Ovary (tissue), 9 donors: ENCODE results near the gene TBC1D8. TPM values are rescaled to one million over a fixed set of nuclear protein-coding genes. Genes with fewer than 3 reads are reported as not detected.
A peak's percentile ranks its signal among the peaks of the same experiment; 100 is the strongest.

ENCODE experiments used
- DNase-seq, 5 donors: peaks; one replicate each; pipeline ENCODE4 v3.0.0-alpha.2; 2019 to 2020
- H3K27ac ChIP-seq, 2 donors: fragments of 200-600 bp; one replicate each; pipeline versions ENCODE4 v1.5.1 to v1.8.0; 2019 to 2022
- H3K27me3 ChIP-seq: fragments of 200-600 bp; one replicate; pipeline ENCODE4 v1.8.0; 2022
- H3K36me3 ChIP-seq: fragments of 200-600 bp; sonication (generic); one replicate; pipeline ENCODE4 v1.5.1; 2019
- H3K4me1 ChIP-seq: one replicate; pipeline ENCODE4 v1.8.1; 2013; ENCODE audit warnings: mild to moderate bottlenecking, moderate library complexity; ENCODE audit not compliant: insufficient read depth
- H3K4me3 ChIP-seq: fragments of 200-600 bp; sonication (generic); one replicate; pipeline ENCODE4 v1.5.1; 2017
- H3K9me3 ChIP-seq, 2 donors: fragments of 200-600 bp in 1 of 2; sonication (generic) in 1 of 2; one replicate each; pipeline versions ENCODE4 v1.5.1 to v1.8.1; 2013 to 2019; ENCODE audit warnings: mild to moderate bottlenecking in 1 of 2, moderate library complexity in 1 of 2
- CTCF ChIP-seq, 3 donors: fragments of 450-650 bp in 2 of 3; fragments of 200-600 bp in 1 of 3; IDR thresholded peaks; one replicate each; pipeline versions ENCODE4 v1.5.1 to v1.8.0; 2016 to 2022; ENCODE audit warnings: antibody characterized with exemption in 3 of 3, mild to moderate bottlenecking in 1 of 3
- EP300 ChIP-seq: sonication (generic); formaldehyde crosslinking; IDR thresholded peaks from one replicate; pipeline ENCODE4 v1.6.1; 2017; ENCODE audit warnings: antibody characterized with exemption
- POLR2A ChIP-seq: fragments of 450-650 bp; IDR thresholded peaks from one replicate; pipeline ENCODE4 v1.6.1; 2017; ENCODE audit warnings: antibody characterized with exemption, mild to moderate bottlenecking, moderate library complexity
- WGBS, 3 donors: extraction: QIAGEN DNeasy Blood & Tissue Kit in 1 of 3; methylation state at CpG; one replicate each; pipeline versions ENCODE4 v1.1.5 to v1.1.7; 2013 to 2017; 5-methylcytosine and 5-hydroxymethylcytosine counted together
- intact Hi-C, 4 donors: fragments of 100-400 bp; cut with DNase I; formaldehyde crosslinking; loops; one replicate each; pipeline versions ENCODE4 v1.11.0 to v1.15.1; 2022 to 2023
- polyA plus RNA-seq, 2 donors: library from polyadenylated mRNA; stranded (reverse); fragments of 200-250 nt in 1 of 2; fragments of 350-450 nt in 1 of 2; fragmentation: Illumina TruSeq in 1 of 2; extraction: RNeasy Lipid Tissue Mini Kit (QIAGEN cat#74804) in 1 of 2; gene quantifications; one replicate each; pipeline ENCODE4 v1.2.3, GENCODE V29; 2013 to 2014
- total RNA-seq, 7 donors: library from RNA; depleted of rRNA in 2 of 7; stranded (reverse); fragments of >200 nt in 2 of 7; fragmentation: NEBNext Ultra II Directional in 3 of 7; extraction: Animal tissue kit (Norgen Biotek cat#: 25700) in 3 of 7; gene quantifications; one replicate each; pipeline versions ENCODE4 v1.1.0 to v1.2.4, GENCODE V29; 2016 to 2023
- donor health status: DM: no; HTN: no; CAD: no; lungs with moderate emphysema.
- donor health status: DM: no; HTN: no; CAD: no.
- donor health status: Bipolar disorder and iron deficiency.
- donor health status: DM: yes; HTN: yes; CAD: no.
- donor health status: DM: no; HTN: no; CAD: no.
- donor health status: DM: yes; HTN: yes; CAD: no.

TBC1D8 gene
- total and polyA plus RNA-seq, 9 donors, result 10.8 to 44.6 (median 15.6) TPM

GRCh38 chr2:101153077-101153707, 2.0 kb upstream of the TBC1D8 start:
- no peaks in the 10 kb centered on the region for H3K9me3 ChIP-seq
- peak overlapping the region in 1 of 2 donors; percentile 79 for H3K27ac ChIP-seq
- H3K27me3 ChIP-seq, result no peaks in the 10 kb centered on the region
- H3K4me1 ChIP-seq, result peaks cover 15% of the 10 kb centered on the region
- H3K36me3 ChIP-seq, result no peaks in the 10 kb centered on the region
- no peak for DNase-seq
- intact Hi-C loops, result loop anchor here in 3 of 4 donors (5.0 kb wide), 2 partner anchors 116 to 141 kb away; no protein-coding TSS in a partner anchor
- H3K4me3 ChIP-seq, result no peak overlapping the region
- WGBS, 3 donors, result 58 to 64% (median 61%) methylated on average over 9 of the region's 9 CpGs
- TF ChIP-seq CTCF (IDR thresholded peaks at IDR 0.05) (no peak), EP300 (no peak), POLR2A (no peak)

GRCh38 chr2:101152272-101153076, 1.3 kb upstream of the TBC1D8 start:
- intact Hi-C loops, result loop anchor here in 3 of 4 donors (5.0 kb wide), 2 partner anchors 115 to 140 kb away; no protein-coding TSS in a partner anchor

GRCh38 chr2:101151859-101152271, 683 bp upstream of the TBC1D8 start:
- peak overlapping the region; percentile 76 for H3K4me3 ChIP-seq
- H3K27ac ChIP-seq, result peak overlapping the region; percentile 31 to 79
- 0 to 2% (median 1%) methylated on average over 14 of the region's 14 CpGs for WGBS, 3 donors
- peaks cover 15% of the 10 kb centered on the region for H3K4me1 ChIP-seq
- no peaks in the 10 kb centered on the region for H3K27me3 ChIP-seq
- intact Hi-C loops, result loop anchor here in 3 of 4 donors (5.0 kb wide), 2 partner anchors 115 to 140 kb away; no protein-coding TSS in a partner anchor
- DNase-seq, result peak in 1 of 5 donors; percentile 17
- no peaks in the 10 kb centered on the region for H3K36me3 ChIP-seq
- TF ChIP-seq EP300, result no peak
- TF ChIP-seq POLR2A, result no peak
- TF ChIP-seq CTCF (IDR thresholded peaks at IDR 0.05), result no peak
- no peaks in the 10 kb centered on the region for H3K9me3 ChIP-seq

More at GRCh38 chr2:101152272-101153076, 1.3 kb upstream of the TBC1D8 start:
- WGBS, 3 donors, result 4 to 8% (median 6%) methylated on average over 21 of the region's 21 CpGs
- TF ChIP-seq CTCF (IDR thresholded peaks at IDR 0.05) (peak; percentile 18 to 49 (median 44)), EP300 (no peak)
- peak overlapping the region in 1 of 2 donors; percentile 79 for H3K27ac ChIP-seq
- H3K4me1 ChIP-seq, result peaks cover 15% of the 10 kb centered on the region
- H3K27me3 ChIP-seq, result no peaks in the 10 kb centered on the region
- no peaks in the 10 kb centered on the region for H3K36me3 ChIP-seq
- no peaks in the 10 kb centered on the region for H3K9me3 ChIP-seq
- peak; percentile 33 to 56 (median 42) for DNase-seq
- peak overlapping the region; percentile 76 for H3K4me3 ChIP-seq

- H3K36me3 ChIP-seq, result no peaks in the 10 kb centered on the region
- intact Hi-C loops, result loop anchor here in 3 of 4 donors (5.0 kb wide), 2 partner anchors 113 to 138 kb away; no protein-coding TSS in a partner anchor
- WGBS, 3 donors, result 1 to 3% (median 2%) methylated on average over 51 to 76 of the region's 76 CpGs
- H3K4me3 ChIP-seq, result peak overlapping the region; percentile 76
- H3K4me1 ChIP-seq, result peaks cover 15% of the 10 kb centered on the region
- peak overlapping the region; percentile 36 to 79 for H3K27ac ChIP-seq
- DNase-seq, result peak; percentile 29 to 63 (median 44)
- no peaks in the 10 kb centered on the region for H3K27me3 ChIP-seq
- H3K9me3 ChIP-seq, result no peaks in the 10 kb centered on the region
- TF ChIP-seq EP300 (no peak), POLR2A (no peak), CTCF (IDR thresholded peaks at IDR 0.05) (no peak)
Measured at GRCh38 chr2:101150306-101151145, 656 bp downstream of the TBC1D8 start.
